Fibroblast of mammary gland (primary cell): ENCODE results near the gene DGUOK.

ENCODE experiments used
- DNase-seq: peaks from one replicate; pipeline ENCODE4 v3.0.0-alpha.2; 2010; ENCODE audit warnings: low read depth
- H3K4me3 ChIP-seq: 2 replicates; pipeline ENCODE4 v1.5.1; 2011; ENCODE audit warnings: low read depth, mild to moderate bottlenecking, low read length, moderate library complexity; ENCODE audit not compliant: control insufficient read depth
- TF ChIP-seq, protein P1 (sequence below): conservative IDR thresholded peaks from 2 replicates; pipeline ENCODE4 v1.5.1; 2011; ENCODE audit warnings: low read depth, low read length, inconsistent platforms; ENCODE audit not compliant: control insufficient read depth, insufficient read depth

DGUOK gene

DNA sequence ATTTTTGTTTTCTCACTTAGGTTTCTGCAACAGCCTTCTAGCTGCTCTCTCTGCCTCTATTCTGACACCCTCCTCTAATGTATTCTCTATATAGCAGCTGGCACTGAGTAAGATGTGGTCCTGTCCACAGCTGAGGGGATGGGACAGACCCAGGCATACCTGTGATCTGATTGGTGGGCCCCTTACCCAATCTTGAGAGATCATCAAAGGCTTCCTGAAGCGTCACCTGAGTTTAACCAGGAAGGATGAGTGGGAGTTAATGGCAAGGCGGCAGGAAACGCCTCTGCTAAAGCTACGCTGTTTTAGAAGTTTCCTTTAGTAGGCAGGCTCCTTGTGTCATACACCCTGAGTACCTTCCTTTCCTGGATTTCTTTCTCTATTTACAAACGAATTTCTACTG lies 52.3 kb downstream of the DGUOK start:
- no peak for DNase-seq
- TF ChIP-seq, protein P1, sequence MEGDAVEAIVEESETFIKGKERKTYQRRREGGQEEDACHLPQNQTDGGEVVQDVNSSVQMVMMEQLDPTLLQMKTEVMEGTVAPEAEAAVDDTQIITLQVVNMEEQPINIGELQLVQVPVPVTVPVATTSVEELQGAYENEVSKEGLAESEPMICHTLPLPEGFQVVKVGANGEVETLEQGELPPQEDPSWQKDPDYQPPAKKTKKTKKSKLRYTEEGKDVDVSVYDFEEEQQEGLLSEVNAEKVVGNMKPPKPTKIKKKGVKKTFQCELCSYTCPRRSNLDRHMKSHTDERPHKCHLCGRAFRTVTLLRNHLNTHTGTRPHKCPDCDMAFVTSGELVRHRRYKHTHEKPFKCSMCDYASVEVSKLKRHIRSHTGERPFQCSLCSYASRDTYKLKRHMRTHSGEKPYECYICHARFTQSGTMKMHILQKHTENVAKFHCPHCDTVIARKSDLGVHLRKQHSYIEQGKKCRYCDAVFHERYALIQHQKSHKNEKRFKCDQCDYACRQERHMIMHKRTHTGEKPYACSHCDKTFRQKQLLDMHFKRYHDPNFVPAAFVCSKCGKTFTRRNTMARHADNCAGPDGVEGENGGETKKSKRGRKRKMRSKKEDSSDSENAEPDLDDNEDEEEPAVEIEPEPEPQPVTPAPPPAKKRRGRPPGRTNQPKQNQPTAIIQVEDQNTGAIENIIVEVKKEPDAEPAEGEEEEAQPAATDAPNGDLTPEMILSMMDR, result no peak
- no peak overlapping the region for H3K4me3 ChIP-seq

DNA sequence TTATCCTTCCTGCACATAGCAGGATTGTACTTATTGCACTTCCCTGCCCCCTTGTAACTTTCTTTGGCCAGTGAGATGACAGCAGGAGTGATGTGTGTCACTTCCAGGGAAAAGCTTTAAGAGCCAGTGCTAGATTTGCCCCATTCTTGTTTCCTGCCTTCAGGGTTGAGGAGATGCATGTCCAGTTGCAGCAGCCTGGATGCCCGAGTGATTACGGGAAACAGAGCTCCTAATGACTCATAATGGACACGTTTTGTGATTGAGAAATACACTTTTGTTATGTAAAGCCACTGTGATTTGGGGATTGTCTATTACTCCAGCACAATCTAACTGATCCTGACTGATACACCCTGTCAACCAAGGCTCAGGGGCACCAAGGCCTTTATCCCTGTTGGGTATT lies 53.0 kb downstream of the DGUOK start:
- TF ChIP-seq, protein P1, result no peak
- H3K4me3 ChIP-seq, result no peak overlapping the region
- peak; percentile 92 for DNase-seq

DNA sequence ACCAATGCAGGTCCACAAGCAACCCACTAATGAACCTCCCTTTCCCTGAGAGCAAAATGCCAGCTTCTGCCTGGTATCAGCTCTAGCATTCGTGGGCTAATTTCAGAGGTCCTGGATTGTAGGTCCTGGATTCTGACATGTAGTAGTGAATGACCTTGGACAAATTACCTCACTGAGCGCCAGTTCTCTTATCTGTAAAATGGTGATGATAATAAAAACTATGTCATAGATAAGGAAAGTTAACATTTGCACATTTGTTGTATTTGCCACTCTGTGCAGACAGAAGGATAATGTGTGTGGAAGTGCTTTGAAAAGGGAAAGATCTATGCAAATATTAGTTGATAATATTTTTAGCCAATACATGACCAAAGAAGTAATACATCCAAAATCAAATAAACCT lies 53.9 kb downstream of the DGUOK start:
- H3K4me3 ChIP-seq, result no peak overlapping the region
- DNase-seq, result no peak
- TF ChIP-seq, protein P1, result no peak

DNA sequence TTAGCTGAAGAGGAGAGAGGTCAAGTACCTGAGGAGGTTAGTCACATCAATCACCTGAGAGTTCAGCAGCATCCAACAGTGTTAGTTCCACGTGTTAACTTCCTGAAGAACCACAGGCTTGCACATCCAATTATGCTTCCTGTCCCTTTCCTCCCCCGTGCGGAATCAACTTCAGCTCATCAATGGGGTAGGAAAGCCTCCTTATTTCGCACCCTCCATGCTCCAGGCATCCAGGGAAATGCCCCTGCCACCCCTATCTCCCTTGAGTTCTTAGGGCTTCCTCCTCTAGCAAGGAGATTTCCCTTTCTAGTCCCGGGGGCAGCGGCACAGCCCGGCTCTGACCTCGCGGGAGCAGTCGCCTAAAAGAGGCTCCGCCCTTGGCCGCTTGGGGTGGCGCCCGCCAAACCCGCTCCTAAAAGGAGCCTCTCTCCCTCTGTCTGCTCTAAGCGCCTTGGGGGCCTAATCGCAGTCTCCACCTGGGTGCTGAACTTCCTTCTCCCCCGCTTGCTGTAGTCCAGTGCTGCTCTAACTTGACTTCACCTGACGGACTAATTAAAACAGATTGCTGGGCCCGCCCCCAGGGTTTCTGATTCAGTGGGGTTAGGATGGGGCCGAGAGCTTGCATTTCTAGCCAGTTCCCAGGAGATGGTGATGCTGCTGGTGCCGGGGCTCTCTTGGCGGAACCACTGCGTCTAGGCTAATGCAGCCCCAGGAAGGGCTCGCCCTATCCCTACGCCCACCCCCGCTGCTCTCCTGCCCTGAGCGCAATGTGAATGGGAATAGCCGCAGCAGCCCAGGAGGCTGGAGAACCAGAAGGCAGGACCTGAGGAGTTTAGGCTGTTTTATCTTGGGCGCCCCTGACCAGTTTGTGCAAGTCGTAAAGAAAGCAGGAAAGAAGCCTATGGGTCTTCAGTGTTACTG lies 54.7 kb downstream of the DGUOK start:
- DNase-seq, result peak; percentile 37
- TF ChIP-seq, protein P1, result no peak
- H3K4me3 ChIP-seq, result peak overlapping the region; percentile 53

DNA sequence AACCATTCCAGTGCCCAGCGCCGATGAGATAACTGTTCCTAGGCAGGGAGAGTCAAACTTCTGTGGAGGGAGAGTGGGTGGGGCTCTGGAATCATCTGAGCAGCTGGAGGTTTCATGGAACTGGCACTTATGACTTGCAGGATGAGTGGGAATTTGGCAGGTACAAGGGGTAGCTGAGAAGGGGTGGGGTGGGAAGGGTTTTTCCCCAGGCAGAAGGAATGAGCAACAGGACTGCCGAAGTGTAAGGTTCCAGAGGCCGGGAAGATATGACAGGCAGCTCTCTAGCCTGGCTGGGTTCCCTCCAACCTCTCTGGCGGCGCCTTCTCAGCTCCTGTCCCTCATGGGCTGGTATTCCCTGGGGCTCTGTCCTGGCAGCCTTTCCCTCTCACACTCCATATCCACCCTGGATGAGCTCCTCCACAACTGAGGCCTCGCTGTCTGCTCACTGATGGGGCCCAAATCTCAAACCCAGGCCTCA lies 55.5 kb downstream of the DGUOK start:
- peak; percentile 82 for DNase-seq
- H3K4me3 ChIP-seq, result peak overlapping the region; percentile 53
- TF ChIP-seq, protein P1, result no peak

DNA sequence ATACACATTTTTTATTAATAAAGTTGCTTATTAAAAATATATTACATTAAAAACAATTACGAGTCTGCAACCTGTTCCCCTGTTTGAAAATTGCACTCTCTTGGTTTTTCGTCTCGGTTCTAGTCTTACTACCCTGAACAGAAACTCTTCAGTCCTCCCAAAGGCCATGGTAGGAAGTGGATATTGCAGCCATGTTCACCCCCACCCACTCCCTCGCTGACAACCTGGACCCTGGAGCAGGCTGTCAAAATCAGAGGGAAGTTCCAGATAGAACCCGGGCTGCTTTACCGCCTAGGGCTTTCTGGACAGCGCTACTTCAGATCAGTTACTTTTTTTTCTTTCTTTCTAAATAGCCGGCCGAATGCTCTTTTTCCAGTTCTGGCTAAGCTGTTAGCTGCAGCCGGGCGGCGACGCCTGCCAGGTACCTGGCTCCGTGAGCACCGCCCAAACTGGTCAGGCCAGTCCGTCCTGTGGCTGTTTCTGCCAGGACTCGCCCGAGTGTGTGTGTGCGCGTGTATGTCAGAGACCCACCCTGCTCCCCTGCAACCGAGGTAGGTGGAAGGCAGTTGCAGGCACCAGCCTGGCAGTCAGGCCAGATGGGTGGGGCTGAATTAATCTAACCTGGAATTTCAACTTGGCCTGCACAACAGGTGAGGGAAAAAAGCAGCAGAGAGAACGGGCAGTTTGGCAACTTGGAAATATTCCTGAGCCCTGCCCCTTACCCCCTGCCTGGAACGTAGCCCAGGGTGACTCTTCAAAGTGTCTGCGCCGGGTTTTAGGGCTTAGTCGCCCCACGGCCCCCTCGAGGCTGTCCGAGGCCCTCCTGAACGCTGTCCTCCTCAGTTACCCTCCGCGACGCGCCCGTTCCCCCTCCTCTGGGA lies 56.9 kb downstream of the DGUOK start:
- DNase-seq, result no peak
- TF ChIP-seq, protein P1, result no peak
- peak overlapping the region; percentile 34 for H3K4me3 ChIP-seq
